HEK293T (cell line): Measurements from ENCODE around the gene VSTM2B.

Experiments
- CTCF ChIA-PET: fragments of 350-600 bp; formaldehyde crosslinking; extraction: SDS; loops from one replicate; lab custom pipeline; 2021; ENCODE audit warnings: antibody characterized with exemption, inconsistent platforms; lab: Yijun Ruan, JAX
- POLR2A ChIA-PET: fragments of 350-600 bp; formaldehyde crosslinking; extraction: SDS; loops from one replicate; lab custom pipeline; 2020; ENCODE audit warnings: antibody characterized with exemption, inconsistent platforms; lab: Yijun Ruan, JAX
- DNase-seq: peaks from one replicate; pipeline ENCODE4 v3.0.0; 2012; ENCODE audit warnings: mixed read lengths; ENCODE audit errors: extremely low spot score
- ARNT ChIP-seq: fragments of 450-650 bp; IDR thresholded peaks from 2 replicates; pipeline ENCODE4 v1.6.1; 2017; ENCODE audit warnings: mild to moderate bottlenecking
- BHLHE40 ChIP-seq: fragments of 450-650 bp; IDR thresholded peaks from 2 replicates; pipeline ENCODE4 v1.6.1; 2016; ENCODE audit warnings: mild to moderate bottlenecking, moderate library complexity, borderline replicate concordance
- CTBP1 ChIP-seq: fragments of 450-650 bp; IDR thresholded peaks from 2 replicates; pipeline ENCODE4 v1.6.1; 2016; ENCODE audit warnings: borderline replicate concordance
- ELF4 ChIP-seq: fragments of 450-650 bp; IDR thresholded peaks from 2 replicates; pipeline ENCODE4 v1.6.1; 2017; ENCODE audit warnings: antibody characterized with exemption
- FOXA1 ChIP-seq: fragments of 450-650 bp; IDR thresholded peaks from 2 replicates; pipeline ENCODE4 v1.6.1; 2016; ENCODE audit warnings: mild to moderate bottlenecking
- FOXK2 ChIP-seq: fragments of 450-650 bp; IDR thresholded peaks from 2 replicates; pipeline ENCODE4 v1.6.1; 2016; ENCODE audit warnings: mild to moderate bottlenecking
- FOXM1 ChIP-seq: fragments of 450-650 bp; IDR thresholded peaks from 2 replicates; pipeline ENCODE4 v1.6.1; 2017; ENCODE audit warnings: mild to moderate bottlenecking, borderline replicate concordance
- HDGF ChIP-seq: fragments of 450-650 bp; IDR thresholded peaks from 2 replicates; pipeline ENCODE4 v1.6.1; 2017; ENCODE audit warnings: antibody characterized with exemption, borderline replicate concordance
- L3MBTL2 ChIP-seq: fragments of 450-650 bp; conservative IDR thresholded peaks from 2 replicates; pipeline ENCODE4 v1.6.1; 2016; ENCODE audit warnings: mild to moderate bottlenecking
- LEF1 ChIP-seq: fragments of 450-650 bp; IDR thresholded peaks from 2 replicates; pipeline ENCODE4 v1.6.1; 2017; ENCODE audit warnings: mild to moderate bottlenecking, borderline replicate concordance
- NFRKB ChIP-seq: fragments of 450-650 bp; IDR thresholded peaks from 2 replicates; pipeline ENCODE4 v1.6.1; 2016; ENCODE audit warnings: mild to moderate bottlenecking, moderate library complexity
- PKNOX1 ChIP-seq: fragments of 450-650 bp; IDR thresholded peaks from 2 replicates; pipeline ENCODE4 v1.6.1; 2016
- SP1 ChIP-seq: fragments of 450-650 bp; IDR thresholded peaks from 2 replicates; pipeline ENCODE4 v1.6.1; 2017
- SUZ12 ChIP-seq: fragments of 450-650 bp; IDR thresholded peaks from 2 replicates; pipeline ENCODE4 v1.6.1; 2016; ENCODE audit warnings: mild to moderate bottlenecking
- TARDBP ChIP-seq: fragments of 450-650 bp; IDR thresholded peaks from 2 replicates; pipeline ENCODE4 v1.6.1; 2016
- ZNF384 ChIP-seq: fragments of 450-650 bp; IDR thresholded peaks from 2 replicates; pipeline ENCODE4 v1.6.1; 2016

The VSTM2B gene

GRCh38 chr19:29564574-29565005, 38.8 kb downstream of the VSTM2B start:
- ChIA-PET POLR2A (no interaction called here), CTCF (no interaction called here)
- no peak for DNase-seq
- TF ChIP-seq CTBP1 (no peak), PKNOX1 (no peak), SUZ12 (no peak), ELF4 (no peak)

- TF ChIP-seq ARNT (no peak), SUZ12 (no peak), L3MBTL2 (no peak), ZNF384 (no peak), ELF4 (no peak), TARDBP (no peak), LEF1 (no peak), FOXA1 (no peak), CTBP1 (no peak), SP1 (no peak), FOXK2 (no peak), PKNOX1 (no peak), FOXM1 (no peak), NFRKB (no peak)
- CTCF ChIA-PET, result no interaction called here
- POLR2A ChIA-PET, result no interaction called here
- no peak for DNase-seq
Observed at GRCh38 chr19:29565171-29565570, 39.4 kb downstream of the VSTM2B start.

GRCh38 chr19:29566496-29567054, 40.8 kb downstream of the VSTM2B start:
- ChIA-PET POLR2A (no interaction called here), CTCF (no interaction called here)
- TF ChIP-seq ELF4, result no peak
- TF ChIP-seq FOXK2, result no peak
- TF ChIP-seq NFRKB, result no peak
- TF ChIP-seq LEF1, result no peak
- no peak for TF ChIP-seq SP1
- TF ChIP-seq PKNOX1, result no peak
- no peak for TF ChIP-seq FOXM1
- TF ChIP-seq TARDBP, result no peak
- TF ChIP-seq HDGF, result no peak
- no peak for TF ChIP-seq ZNF384
- no peak for TF ChIP-seq CTBP1
- no peak for TF ChIP-seq L3MBTL2
- TF ChIP-seq SUZ12, result no peak
- no peak for TF ChIP-seq BHLHE40
- no peak for TF ChIP-seq FOXA1
- no peak for TF ChIP-seq ARNT
- no peak for DNase-seq

- CTCF ChIA-PET, result interaction anchor here (0.6 kb wide), 1 partner anchor 245 kb away, joined by 6 read pairs; no protein-coding TSS in a partner anchor
- TF ChIP-seq LEF1 (no peak), SP1 (no peak), ELF4 (no peak), ARNT (no peak), CTBP1 (no peak), FOXA1 (no peak), HDGF (no peak), TARDBP (no peak), PKNOX1 (no peak), FOXM1 (no peak), NFRKB (no peak), ZNF384 (no peak), FOXK2 (no peak), SUZ12 (no peak), L3MBTL2 (no peak), BHLHE40 (no peak)
- DNase-seq, result no peak
- POLR2A ChIA-PET, result no interaction called here
Observed at GRCh38 chr19:29567366-29567915, 41.6 kb downstream of the VSTM2B start.

GRCh38 chr19:29568036-29569025, 42.5 kb downstream of the VSTM2B start:
- CTCF ChIA-PET, result no interaction called here
- TF ChIP-seq FOXK2 (no peak), LEF1 (no peak), ELF4 (no peak), PKNOX1 (no peak), FOXM1 (no peak), TARDBP (no peak), ARNT (no peak), HDGF (no peak), NFRKB (no peak), FOXA1 (no peak), SUZ12 (no peak), SP1 (no peak)
- POLR2A ChIA-PET, result no interaction called here
- DNase-seq, result no peak
